ENCODE measurements around the gene METTL1.

GRCh38 chr12:57731411-57732080 is 40.4 kb downstream of the METTL1 start:
- TF ChIP-seq, protein P1, sequence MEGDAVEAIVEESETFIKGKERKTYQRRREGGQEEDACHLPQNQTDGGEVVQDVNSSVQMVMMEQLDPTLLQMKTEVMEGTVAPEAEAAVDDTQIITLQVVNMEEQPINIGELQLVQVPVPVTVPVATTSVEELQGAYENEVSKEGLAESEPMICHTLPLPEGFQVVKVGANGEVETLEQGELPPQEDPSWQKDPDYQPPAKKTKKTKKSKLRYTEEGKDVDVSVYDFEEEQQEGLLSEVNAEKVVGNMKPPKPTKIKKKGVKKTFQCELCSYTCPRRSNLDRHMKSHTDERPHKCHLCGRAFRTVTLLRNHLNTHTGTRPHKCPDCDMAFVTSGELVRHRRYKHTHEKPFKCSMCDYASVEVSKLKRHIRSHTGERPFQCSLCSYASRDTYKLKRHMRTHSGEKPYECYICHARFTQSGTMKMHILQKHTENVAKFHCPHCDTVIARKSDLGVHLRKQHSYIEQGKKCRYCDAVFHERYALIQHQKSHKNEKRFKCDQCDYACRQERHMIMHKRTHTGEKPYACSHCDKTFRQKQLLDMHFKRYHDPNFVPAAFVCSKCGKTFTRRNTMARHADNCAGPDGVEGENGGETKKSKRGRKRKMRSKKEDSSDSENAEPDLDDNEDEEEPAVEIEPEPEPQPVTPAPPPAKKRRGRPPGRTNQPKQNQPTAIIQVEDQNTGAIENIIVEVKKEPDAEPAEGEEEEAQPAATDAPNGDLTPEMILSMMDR (conservative IDR thresholded peaks at IDR 0.05) = no peak
- no peak for TF ChIP-seq EZH2 (IDR thresholded peaks at IDR 0.05; ENCODE audit: low read depth)

All from PC-9 (cell line).